ENCODE data around the gene DGAT2.

Gene DGAT2

GRCh38 chr11:75836417-75836816 is 67.8 kb downstream of the DGAT2 start:
- DNase-seq, result no peak

GRCh38 chr11:75839851-75840250 is 71.3 kb downstream of the DGAT2 start:
- no peak for DNase-seq

GRCh38 chr11:75840522-75840921 is 71.9 kb downstream of the DGAT2 start:
- no peak for DNase-seq

GRCh38 chr11:75841739-75842138 is 73.2 kb downstream of the DGAT2 start:
- no peak for DNase-seq

- DNase-seq, result no peak
These were observed 76.7 kb downstream of the DGAT2 start for GRCh38 chr11:75845324-75845723.

GRCh38 chr11:75849894-75850293 is 81.3 kb downstream of the DGAT2 start:
- no peak for DNase-seq

GRCh38 chr11:75850787-75851186 is 82.2 kb downstream of the DGAT2 start:
- no peak for DNase-seq
